Gastroesophageal sphincter (tissue), 4 donors: ENCODE results near the gene ZNRF3. TPM values are rescaled to one million over a fixed set of nuclear protein-coding genes. Genes with fewer than 3 reads are reported as not detected.
"Not testable (repeated sequence)": the region's sequence is repeated elsewhere in the genome, so short reads cannot be mapped to it uniquely, and the experiment has no call there.

ENCODE experiments used
- ATAC-seq: fragments of 150-250 bp; one replicate; pipeline ENCODE4 v1.9.1; 2016; ENCODE audit warnings: mild to moderate bottlenecking, moderate library complexity
- H3K27ac ChIP-seq, 4 donors: fragments of 200-600 bp; sonication (generic) in 3 of 4; 1 replicate in 3 of 4; 2 replicates in 1 of 4; pipeline ENCODE4 v1.5.1; 2016 to 2019
- H3K27me3 ChIP-seq: fragments of 200-600 bp; sonication (generic); one replicate; pipeline ENCODE4 v1.5.1; 2019
- H3K36me3 ChIP-seq, 2 donors: fragments of 200-600 bp; sonication (generic); one replicate each; pipeline ENCODE4 v1.5.1; 2019; ENCODE audit warnings: control low read depth in 1 of 2
- H3K4me1 ChIP-seq, 3 donors: fragments of 200-600 bp; sonication (generic); 1 replicate in 2 of 3; 2 replicates in 1 of 3; pipeline ENCODE4 v1.5.1; 2016 to 2019; ENCODE audit warnings: control low read depth in 2 of 3
- H3K4me3 ChIP-seq, 2 donors: fragments of 200-600 bp; sonication (generic); one replicate each; pipeline ENCODE4 v1.5.1; 2019; ENCODE audit warnings: mild to moderate bottlenecking in 1 of 2, moderate library complexity in 1 of 2
- H3K9me3 ChIP-seq, 3 donors: fragments of 200-600 bp; sonication (generic); one replicate each; pipeline ENCODE4 v1.5.1; 2017 to 2019; ENCODE audit warnings: control low read depth in 2 of 3
- EP300 ChIP-seq: sonication (generic); formaldehyde crosslinking; IDR thresholded peaks from one replicate; pipeline ENCODE4 v1.6.1; 2017; ENCODE audit warnings: antibody characterized with exemption, mild to moderate bottlenecking
- POLR2A ChIP-seq, 2 donors: fragments of 450-650 bp; IDR thresholded peaks; one replicate each; pipeline ENCODE4 v1.6.1; 2017; ENCODE audit warnings: antibody characterized with exemption in 2 of 2, mild to moderate bottlenecking in 2 of 2, moderate library complexity in 1 of 2
- POLR2AphosphoS5 ChIP-seq: sonication (generic); formaldehyde crosslinking; IDR thresholded peaks from one replicate; pipeline ENCODE4 v1.6.1; 2017; ENCODE audit warnings: antibody characterized with exemption
- WGBS, 2 donors: methylation state at CpG; one replicate each; pipeline ENCODE4 v1.1.5; 2018; ENCODE audit warnings: low coverage in 1 of 2; 5-methylcytosine and 5-hydroxymethylcytosine counted together
- total RNA-seq, 4 donors: library from RNA; depleted of rRNA; stranded (reverse); fragments of >200 nt; gene quantifications; one replicate each; pipeline ENCODE4 v1.1.0, GENCODE V29; 2016
- TF ChIP-seq, protein P1 (sequence below), 4 experiments: fragments of 200-600 bp in 2 of 4; fragments of 450-650 bp in 2 of 4; sonication (generic) in 1 of 4; IDR thresholded peaks; one replicate each; pipeline ENCODE4 v1.5.1; 2017 to 2019; ENCODE audit warnings: antibody characterized with exemption in 4 of 4, mild to moderate bottlenecking in 2 of 4, moderate library complexity in 2 of 4

The ZNRF3 gene
- total RNA-seq, 4 donors from 2014 or later = 14.8 to 27.7 (median 19.8) TPM

DNA sequence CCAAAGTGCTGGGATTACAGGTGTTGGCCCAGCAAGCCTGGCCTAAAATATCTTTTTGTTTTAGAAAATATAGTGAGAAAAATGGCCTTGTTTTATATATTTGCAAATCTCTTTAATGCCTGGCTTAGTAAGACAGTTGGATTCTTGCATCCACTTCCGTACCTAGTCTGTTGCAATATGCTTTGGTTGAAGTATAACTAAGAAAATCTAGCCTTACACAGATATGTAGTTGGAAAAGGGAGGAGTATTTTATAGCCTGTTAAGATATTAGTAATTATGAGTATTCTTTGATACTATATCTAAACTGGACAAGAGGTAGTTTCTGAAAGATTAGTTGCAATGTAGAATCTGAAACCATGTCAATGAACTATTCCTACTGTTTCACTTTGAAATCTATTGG is 65.1 kb downstream of the ZNRF3 start:
- 83 to 100% methylated on average over 1 of the region's 1 CpG for WGBS, 2 donors
- Histone ChIP-seq H3K4me1 (peaks cover 2 to 45% (median 8%) of the 10 kb centered on the region in 3 donors), H3K27me3 (no peaks in the 10 kb centered on the region), H3K4me3 (no peak overlapping the region), H3K27ac (no peak overlapping the region), H3K9me3 (peaks cover 0 to 9% (median 0%) of the 10 kb centered on the region in 3 donors), H3K36me3 (no peaks in the 10 kb centered on the region)
- no peak for ATAC-seq
- TF ChIP-seq EP300 = no peak
- no peak for TF ChIP-seq POLR2AphosphoS5
- TF ChIP-seq, protein P1, sequence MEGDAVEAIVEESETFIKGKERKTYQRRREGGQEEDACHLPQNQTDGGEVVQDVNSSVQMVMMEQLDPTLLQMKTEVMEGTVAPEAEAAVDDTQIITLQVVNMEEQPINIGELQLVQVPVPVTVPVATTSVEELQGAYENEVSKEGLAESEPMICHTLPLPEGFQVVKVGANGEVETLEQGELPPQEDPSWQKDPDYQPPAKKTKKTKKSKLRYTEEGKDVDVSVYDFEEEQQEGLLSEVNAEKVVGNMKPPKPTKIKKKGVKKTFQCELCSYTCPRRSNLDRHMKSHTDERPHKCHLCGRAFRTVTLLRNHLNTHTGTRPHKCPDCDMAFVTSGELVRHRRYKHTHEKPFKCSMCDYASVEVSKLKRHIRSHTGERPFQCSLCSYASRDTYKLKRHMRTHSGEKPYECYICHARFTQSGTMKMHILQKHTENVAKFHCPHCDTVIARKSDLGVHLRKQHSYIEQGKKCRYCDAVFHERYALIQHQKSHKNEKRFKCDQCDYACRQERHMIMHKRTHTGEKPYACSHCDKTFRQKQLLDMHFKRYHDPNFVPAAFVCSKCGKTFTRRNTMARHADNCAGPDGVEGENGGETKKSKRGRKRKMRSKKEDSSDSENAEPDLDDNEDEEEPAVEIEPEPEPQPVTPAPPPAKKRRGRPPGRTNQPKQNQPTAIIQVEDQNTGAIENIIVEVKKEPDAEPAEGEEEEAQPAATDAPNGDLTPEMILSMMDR (IDR thresholded peaks at IDR 0.05) = no peak
- TF ChIP-seq POLR2A (IDR thresholded peaks at IDR 0.05) = no peak

DNA sequence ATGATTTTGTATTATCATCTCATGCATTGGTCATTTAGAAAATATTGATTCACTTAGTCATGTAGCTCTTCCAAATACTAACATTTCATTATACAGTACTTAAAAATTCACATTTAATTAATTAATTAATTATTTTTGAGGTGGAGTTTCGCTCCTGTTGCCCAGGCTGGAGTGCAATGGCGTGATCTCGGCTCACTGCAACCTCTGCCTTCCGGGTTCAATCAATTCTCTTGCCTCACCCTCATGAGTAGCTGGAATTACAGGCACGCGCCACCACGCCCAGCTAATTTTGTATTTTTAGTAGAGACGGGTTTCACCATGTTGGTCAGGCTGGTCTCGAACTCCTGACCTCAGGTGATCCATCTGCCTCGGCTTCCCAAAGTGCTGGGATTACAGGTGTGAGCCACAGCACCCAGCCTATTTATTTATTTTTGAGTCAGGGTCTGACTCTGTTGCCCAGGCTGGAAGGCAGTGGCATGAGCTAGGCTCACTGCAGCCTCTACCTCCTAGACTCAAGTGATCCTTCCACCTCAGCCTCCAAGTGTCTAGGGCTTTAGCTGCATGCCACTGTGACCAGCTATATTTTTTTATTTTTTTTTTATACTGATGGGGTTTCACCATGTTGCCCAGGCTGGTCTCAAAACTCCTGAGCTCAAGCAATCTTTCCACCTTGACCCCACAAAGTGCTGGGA is 65.6 kb downstream of the ZNRF3 start:
- WGBS, 2 donors = 100% methylated on average over 9 of the region's 10 CpGs; no CpG with 5 or more reads in 1 of the 2 donors
- H3K9me3 ChIP-seq, H3K27me3 ChIP-seq, ATAC-seq, H3K4me3 ChIP-seq, H3K36me3 ChIP-seq, H3K27ac ChIP-seq: not testable (repeated sequence)
- H3K4me1 ChIP-seq = peaks cover 2 to 45% (median 8%) of the 10 kb centered on the region in 3 donors

DNA sequence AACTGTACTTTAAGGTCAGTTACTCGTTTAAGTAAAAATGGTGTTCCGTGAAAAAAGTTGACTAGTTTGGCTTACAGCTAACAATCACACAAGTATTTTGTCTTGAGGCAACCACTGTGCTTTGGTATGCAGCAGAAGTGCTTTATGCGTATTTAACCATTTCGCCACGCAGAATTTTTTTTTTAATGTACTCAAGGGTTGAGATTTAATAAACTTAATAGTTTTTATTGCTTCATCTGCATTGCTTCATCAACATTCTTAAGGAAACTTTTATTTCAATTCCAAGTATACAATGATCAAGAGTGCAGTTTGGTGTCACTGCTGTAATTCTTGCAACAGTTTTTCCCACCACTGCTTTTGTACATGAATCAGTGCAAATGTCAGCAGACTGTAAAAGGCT is 66.4 kb downstream of the ZNRF3 start:
- WGBS, 2 donors = 89 to 95% methylated on average over 4 to 5 of the region's 5 CpGs
- ATAC-seq = no peak
- Histone ChIP-seq H3K9me3 (peaks cover 0 to 9% (median 0%) of the 10 kb centered on the region in 3 donors), H3K4me1 (peaks cover 2 to 48% (median 8%) of the 10 kb centered on the region in 3 donors), H3K36me3 (no peaks in the 10 kb centered on the region), H3K27me3 (no peaks in the 10 kb centered on the region), H3K27ac (no peak overlapping the region), H3K4me3 (no peak overlapping the region)
- TF ChIP-seq, protein P1 (IDR thresholded peaks at IDR 0.05) = no peak
- TF ChIP-seq POLR2AphosphoS5 = peak; percentile 27

DNA sequence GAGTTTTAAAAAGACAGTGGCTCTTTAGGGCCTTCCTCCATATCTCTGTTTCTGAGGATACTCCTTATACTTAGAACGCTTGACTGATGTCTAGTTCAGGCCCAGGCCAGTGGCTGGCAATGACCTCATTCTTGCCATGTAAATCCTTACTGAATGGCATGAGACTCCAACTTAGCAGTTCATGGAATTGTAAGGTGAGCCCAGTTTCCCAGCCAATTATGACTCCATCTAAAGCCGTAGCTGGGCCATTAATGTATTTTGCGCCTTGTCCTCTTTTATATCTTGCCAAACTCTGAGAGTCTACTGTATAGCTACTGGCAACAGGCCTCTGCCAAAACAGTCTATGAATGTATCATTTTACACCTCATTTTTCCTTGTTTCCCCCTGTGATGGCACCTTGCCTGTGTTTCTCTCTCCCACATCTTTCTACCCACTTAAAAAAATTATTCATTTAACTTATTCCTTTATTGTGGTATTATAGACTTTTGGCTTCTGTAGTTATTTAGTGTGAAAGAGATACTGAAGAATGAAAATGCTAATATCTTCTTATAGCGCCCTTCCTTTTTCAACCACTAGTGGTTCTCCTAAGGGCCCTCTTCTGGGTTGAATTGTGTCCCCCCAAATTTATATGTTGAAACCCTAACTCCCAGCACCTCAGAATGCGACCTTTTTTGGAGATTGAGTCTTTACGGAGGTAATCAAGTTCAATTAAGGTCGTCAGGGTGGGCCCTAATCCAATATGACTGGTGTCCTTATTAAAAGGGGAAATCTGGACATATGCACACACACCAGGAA is 67.4 kb downstream of the ZNRF3 start:
- Histone ChIP-seq H3K27me3 (no peaks in the 10 kb centered on the region), H3K9me3 (peaks cover 0 to 9% (median 0%) of the 10 kb centered on the region in 3 donors), H3K4me3 (no peak overlapping the region), H3K27ac (peak overlapping the region in 3 of 4 donors; percentile 2 to 68 (median 56)), H3K36me3 (no peaks in the 10 kb centered on the region), H3K4me1 (peaks cover 2 to 54% (median 8%) of the 10 kb centered on the region in 3 donors)
- 80 to 88% methylated on average over 4 to 6 of the region's 7 CpGs for WGBS, 2 donors
- TF ChIP-seq, protein P1 (IDR thresholded peaks at IDR 0.05) = no peak
- TF ChIP-seq EP300 (no peak), POLR2A (IDR thresholded peaks at IDR 0.05) (no peak), POLR2AphosphoS5 (no peak)
- no peak for ATAC-seq

DNA sequence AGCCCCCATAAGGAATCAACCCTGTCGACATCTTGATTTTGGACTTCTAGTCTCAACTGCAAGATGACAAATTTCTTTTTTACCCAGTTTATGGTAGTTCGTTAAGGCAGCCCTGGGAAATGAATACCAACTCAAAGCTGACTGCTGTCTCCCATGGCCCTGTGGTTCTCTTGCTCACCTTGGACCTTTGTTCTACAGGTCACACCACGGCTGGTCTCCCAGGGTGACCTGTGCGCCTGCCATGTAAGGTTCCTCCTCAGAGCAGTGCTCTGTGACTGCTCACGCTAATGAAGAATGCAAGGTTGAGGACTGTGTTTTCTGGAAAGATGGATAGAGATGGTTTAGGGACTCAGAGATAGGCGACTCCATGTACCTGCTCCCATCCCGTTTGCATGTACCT is 68.2 kb downstream of the ZNRF3 start:
- Histone ChIP-seq H3K27me3 (no peaks in the 10 kb centered on the region), H3K36me3 (no peaks in the 10 kb centered on the region), H3K9me3 (peaks cover 0 to 8% (median 0%) of the 10 kb centered on the region in 3 donors), H3K27ac (peak overlapping the region in 3 of 4 donors; percentile 2 to 68 (median 56)), H3K4me3 (no peak overlapping the region), H3K4me1 (peaks cover 2 to 58% (median 8%) of the 10 kb centered on the region in 3 donors)
- 70 to 79% methylated on average over 4 of the region's 7 CpGs for WGBS, 2 donors
- TF ChIP-seq, protein P1 (IDR thresholded peaks at IDR 0.05) = no peak
- TF ChIP-seq POLR2AphosphoS5 (no peak), POLR2A (IDR thresholded peaks at IDR 0.05) (no peak), EP300 (no peak)
- ATAC-seq = no peak
